Neural cell (in vitro differentiated cells): Measurements from ENCODE around the gene POLL. TPM values are rescaled to one million over a fixed set of nuclear protein-coding genes. Genes with fewer than 3 reads are reported as not detected.

ENCODE experiments used
- H2AFZ ChIP-seq: fragments of 200-600, 300-800 bp; sonication (generic), shearing (Covaris generic); 2 replicates; pipeline ENCODE4 v1.6.0; 2014; ENCODE audit warnings: low read depth, mild to moderate bottlenecking, antibody characterized with exemption, low read length, moderate library complexity
- H3F3A ChIP-seq: fragments of 200-600 bp; shearing (Covaris generic); 2 replicates; pipeline ENCODE4 v1.6.1; 2016; ENCODE audit warnings: mild to moderate bottlenecking, moderate library complexity, mixed read lengths, antibody characterized with exemption, low read length; ENCODE audit not compliant: insufficient read depth, poor library complexity, severe bottlenecking
- H3K27ac ChIP-seq: fragments of 200-600, 300-800 bp; sonication (generic), shearing (Covaris generic); 2 replicates; pipeline ENCODE4 v1.5.1; 2014; ENCODE audit warnings: mild to moderate bottlenecking, low read length, moderate library complexity
- H3K27me3 ChIP-seq: fragments of 300-800, 200-600 bp; sonication (generic), shearing (Covaris generic); 2 replicates; pipeline ENCODE4 v1.6.0; 2014; ENCODE audit warnings: mild to moderate bottlenecking, low read depth, low read length, moderate library complexity; ENCODE audit not compliant: insufficient read depth
- H3K36me3 ChIP-seq: fragments of 300-800, 200-600 bp; sonication (generic), shearing (Covaris generic); 2 replicates; pipeline ENCODE4 v1.5.1; 2014; ENCODE audit warnings: mild to moderate bottlenecking, antibody characterized with exemption, low read length, moderate library complexity; ENCODE audit not compliant: insufficient read depth
- H3K4me2 ChIP-seq: fragments of 300-800, 200-600 bp; sonication (generic), shearing (Covaris generic); 2 replicates; pipeline ENCODE4 v1.6.0; 2014; ENCODE audit warnings: mild to moderate bottlenecking, low read length
- H3K4me3 ChIP-seq: fragments of 300-800, 200-600 bp; sonication (generic), shearing (Covaris generic); 2 replicates; pipeline ENCODE4 v1.5.1; 2014; ENCODE audit warnings: mild to moderate bottlenecking, low read length, moderate library complexity
- H3K79me2 ChIP-seq: fragments of 200-600 bp; shearing (Covaris generic); replicated peaks from 2 replicates; pipeline ENCODE4 v1.6.0; 2014; ENCODE audit warnings: mild to moderate bottlenecking, low read length, moderate library complexity; ENCODE audit not compliant: insufficient read depth
- H3K9ac ChIP-seq: fragments of 300-800, 200-600 bp; sonication (generic), shearing (Covaris generic); 2 replicates; pipeline ENCODE4 v1.6.1; 2016; ENCODE audit warnings: mild to moderate bottlenecking, low read length, mixed read lengths
- H3K9me2 ChIP-seq: fragments of 200-600 bp; shearing (Covaris generic); 2 replicates; pipeline ENCODE4 v1.6.1; 2016; ENCODE audit warnings: mild to moderate bottlenecking, low read length, mixed read lengths; ENCODE audit not compliant: insufficient read depth
- H3K9me3 ChIP-seq: fragments of 200-600, 300-800 bp; sonication (generic), shearing (Covaris generic); 2 replicates; pipeline ENCODE4 v1.6.1; 2016; ENCODE audit warnings: mild to moderate bottlenecking, mixed run types, low read length, moderate library complexity, mixed read lengths
- H4K20me1 ChIP-seq: fragments of 200-600 bp; shearing (Covaris generic); 2 replicates; pipeline ENCODE4 v1.6.1; 2016; ENCODE audit warnings: mild to moderate bottlenecking, mixed run types; ENCODE audit not compliant: insufficient read depth
- EP300 ChIP-seq: fragments of 450-650 bp; conservative IDR thresholded peaks from 2 replicates; pipeline ENCODE4 v1.6.1; 2014; ENCODE audit warnings: antibody characterized with exemption, mild to moderate bottlenecking, moderate library complexity; ENCODE audit not compliant: poor library complexity, severe bottlenecking
- EZH2 ChIP-seq: fragments of 200-600, 300-800 bp; shearing (Covaris generic), sonication (generic); IDR thresholded peaks from 2 replicates; pipeline ENCODE4 v1.6.1; 2014; ENCODE audit warnings: antibody characterized with exemption, low read length, borderline replicate concordance, mild to moderate bottlenecking; ENCODE audit not compliant: insufficient read depth, poor library complexity, severe bottlenecking
- MXI1 ChIP-seq: fragments of 450-650 bp; conservative IDR thresholded peaks from 2 replicates; pipeline ENCODE4 v1.6.1; 2014; ENCODE audit warnings: antibody characterized with exemption, mild to moderate bottlenecking; ENCODE audit not compliant: poor library complexity, severe bottlenecking
- POLR2AphosphoS5 ChIP-seq: IDR thresholded peaks from 2 replicates; pipeline ENCODE4 v1.6.1; 2012
- RAD21 ChIP-seq: fragments of 450-650 bp; conservative IDR thresholded peaks from 2 replicates; pipeline ENCODE4 v1.6.1; 2014; ENCODE audit warnings: antibody characterized with exemption, mild to moderate bottlenecking, moderate library complexity
- SMC3 ChIP-seq: fragments of 450-650 bp; conservative IDR thresholded peaks from 2 replicates; pipeline ENCODE4 v1.6.1; 2014; ENCODE audit warnings: antibody characterized with exemption, mild to moderate bottlenecking, moderate library complexity; ENCODE audit not compliant: poor library complexity
- TAF1 ChIP-seq: IDR thresholded peaks from 2 replicates; pipeline ENCODE4 v1.6.1; 2012; ENCODE audit warnings: low read depth
- polyA plus RNA-seq: library from polyadenylated mRNA; depleted of rRNA; stranded (reverse); fragments of >200 nt; gene quantifications from 2 replicates; pipeline ENCODE4 v1.2.3, GENCODE V29; 2014
- TF ChIP-seq, protein P1 (sequence below): IDR thresholded peaks from 2 replicates; pipeline ENCODE4 v1.6.1; 2012; ENCODE audit warnings: borderline replicate concordance
- TF ChIP-seq, protein P2 (sequence below): fragments of 450-650 bp; IDR thresholded peaks from 2 replicates; pipeline ENCODE4 v1.5.1; 2014; ENCODE audit warnings: antibody characterized with exemption, mild to moderate bottlenecking, moderate library complexity; ENCODE audit not compliant: poor library complexity, severe bottlenecking

Gene POLL
- polyA plus RNA-seq, 1 donor from 2014 or later: 23.0 TPM

DNA sequence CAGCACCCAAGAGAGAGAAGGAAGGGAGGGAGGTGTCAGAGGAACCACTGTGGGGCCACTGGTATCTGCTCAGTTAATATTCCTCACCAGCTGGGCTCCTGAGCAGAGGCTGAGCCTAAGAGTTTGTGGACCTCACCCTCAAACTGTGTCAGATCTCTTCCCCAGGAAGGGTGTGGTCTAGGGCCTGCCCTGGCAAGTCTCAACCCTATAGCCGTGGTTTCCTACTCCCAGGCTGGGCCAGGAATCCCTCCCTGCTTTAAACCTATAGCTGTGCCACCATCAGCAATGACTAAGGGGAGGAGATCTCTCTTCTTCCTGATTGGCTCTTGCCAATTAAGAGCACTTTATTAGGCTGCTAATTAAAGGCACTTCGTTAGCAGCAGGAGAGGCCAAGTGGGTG, 29.9 kb downstream of the POLL start:
- no peaks in the 10 kb centered on the region for H3K9me3 ChIP-seq
- no peak overlapping the region for H2AFZ ChIP-seq
- no peaks in the 10 kb centered on the region for H3K9me2 ChIP-seq
- H3F3A ChIP-seq: no peaks in the 10 kb centered on the region
- H3K4me2 ChIP-seq: no peak overlapping the region
- H3K4me3 ChIP-seq: no peak overlapping the region
- H3K9ac ChIP-seq: no peak overlapping the region
- no peaks in the 10 kb centered on the region for H3K79me2 ChIP-seq
- no peaks in the 10 kb centered on the region for H3K36me3 ChIP-seq
- H3K27ac ChIP-seq: no peak overlapping the region
- TF ChIP-seq, protein P1, sequence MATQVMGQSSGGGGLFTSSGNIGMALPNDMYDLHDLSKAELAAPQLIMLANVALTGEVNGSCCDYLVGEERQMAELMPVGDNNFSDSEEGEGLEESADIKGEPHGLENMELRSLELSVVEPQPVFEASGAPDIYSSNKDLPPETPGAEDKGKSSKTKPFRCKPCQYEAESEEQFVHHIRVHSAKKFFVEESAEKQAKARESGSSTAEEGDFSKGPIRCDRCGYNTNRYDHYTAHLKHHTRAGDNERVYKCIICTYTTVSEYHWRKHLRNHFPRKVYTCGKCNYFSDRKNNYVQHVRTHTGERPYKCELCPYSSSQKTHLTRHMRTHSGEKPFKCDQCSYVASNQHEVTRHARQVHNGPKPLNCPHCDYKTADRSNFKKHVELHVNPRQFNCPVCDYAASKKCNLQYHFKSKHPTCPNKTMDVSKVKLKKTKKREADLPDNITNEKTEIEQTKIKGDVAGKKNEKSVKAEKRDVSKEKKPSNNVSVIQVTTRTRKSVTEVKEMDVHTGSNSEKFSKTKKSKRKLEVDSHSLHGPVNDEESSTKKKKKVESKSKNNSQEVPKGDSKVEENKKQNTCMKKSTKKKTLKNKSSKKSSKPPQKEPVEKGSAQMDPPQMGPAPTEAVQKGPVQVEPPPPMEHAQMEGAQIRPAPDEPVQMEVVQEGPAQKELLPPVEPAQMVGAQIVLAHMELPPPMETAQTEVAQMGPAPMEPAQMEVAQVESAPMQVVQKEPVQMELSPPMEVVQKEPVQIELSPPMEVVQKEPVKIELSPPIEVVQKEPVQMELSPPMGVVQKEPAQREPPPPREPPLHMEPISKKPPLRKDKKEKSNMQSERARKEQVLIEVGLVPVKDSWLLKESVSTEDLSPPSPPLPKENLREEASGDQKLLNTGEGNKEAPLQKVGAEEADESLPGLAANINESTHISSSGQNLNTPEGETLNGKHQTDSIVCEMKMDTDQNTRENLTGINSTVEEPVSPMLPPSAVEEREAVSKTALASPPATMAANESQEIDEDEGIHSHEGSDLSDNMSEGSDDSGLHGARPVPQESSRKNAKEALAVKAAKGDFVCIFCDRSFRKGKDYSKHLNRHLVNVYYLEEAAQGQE: no peak
- TF ChIP-seq POLR2AphosphoS5 (no peak), EP300 (no peak), MXI1 (no peak), RAD21 (no peak), TAF1 (no peak), EZH2 (no peak), SMC3 (no peak)
- TF ChIP-seq, protein P2, sequence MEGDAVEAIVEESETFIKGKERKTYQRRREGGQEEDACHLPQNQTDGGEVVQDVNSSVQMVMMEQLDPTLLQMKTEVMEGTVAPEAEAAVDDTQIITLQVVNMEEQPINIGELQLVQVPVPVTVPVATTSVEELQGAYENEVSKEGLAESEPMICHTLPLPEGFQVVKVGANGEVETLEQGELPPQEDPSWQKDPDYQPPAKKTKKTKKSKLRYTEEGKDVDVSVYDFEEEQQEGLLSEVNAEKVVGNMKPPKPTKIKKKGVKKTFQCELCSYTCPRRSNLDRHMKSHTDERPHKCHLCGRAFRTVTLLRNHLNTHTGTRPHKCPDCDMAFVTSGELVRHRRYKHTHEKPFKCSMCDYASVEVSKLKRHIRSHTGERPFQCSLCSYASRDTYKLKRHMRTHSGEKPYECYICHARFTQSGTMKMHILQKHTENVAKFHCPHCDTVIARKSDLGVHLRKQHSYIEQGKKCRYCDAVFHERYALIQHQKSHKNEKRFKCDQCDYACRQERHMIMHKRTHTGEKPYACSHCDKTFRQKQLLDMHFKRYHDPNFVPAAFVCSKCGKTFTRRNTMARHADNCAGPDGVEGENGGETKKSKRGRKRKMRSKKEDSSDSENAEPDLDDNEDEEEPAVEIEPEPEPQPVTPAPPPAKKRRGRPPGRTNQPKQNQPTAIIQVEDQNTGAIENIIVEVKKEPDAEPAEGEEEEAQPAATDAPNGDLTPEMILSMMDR: no peak
- H4K20me1 ChIP-seq: no peaks in the 10 kb centered on the region
- no peaks in the 10 kb centered on the region for H3K27me3 ChIP-seq

GRCh38 chr10:101557541-101557940, 30.5 kb downstream of the POLL start:
- Histone ChIP-seq H3K9me2 (no peaks in the 10 kb centered on the region), H3K79me2 (no peaks in the 10 kb centered on the region), H3K36me3 (peaks cover 3% of the 10 kb centered on the region), H3K9ac (no peak overlapping the region), H3K27ac (no peak overlapping the region), H3K4me2 (no peak overlapping the region), H3K9me3 (no peaks in the 10 kb centered on the region), H3K4me3 (no peak overlapping the region), H4K20me1 (no peaks in the 10 kb centered on the region), H2AFZ (no peak overlapping the region), H3F3A (no peaks in the 10 kb centered on the region), H3K27me3 (no peaks in the 10 kb centered on the region)
- TF ChIP-seq MXI1 (no peak), RAD21 (no peak), TAF1 (no peak), POLR2AphosphoS5 (no peak)
- TF ChIP-seq, protein P1: no peak
